HepG2 (cell line): ENCODE measurements around the gene SLC35B4.

Experiments
- ETV6 ChIP-seq: sonication (generic); formaldehyde crosslinking; conservative IDR thresholded peaks from 2 replicates; pipeline ENCODE4 v1.4.0; 2020; ENCODE audit warnings: missing genetic modification reagents
- EZH2 ChIP-seq: conservative IDR thresholded peaks from 2 replicates; pipeline ENCODE4 v1.6.1; 2012; ENCODE audit warnings: mild to moderate bottlenecking, low read depth, low read length, moderate library complexity
- JUN ChIP-seq: sonication (generic); formaldehyde crosslinking; IDR thresholded peaks from 2 replicates; pipeline ENCODE4 v1.4.0; 2020; ENCODE audit warnings: mild to moderate bottlenecking, missing genetic modification reagents
- MATR3 ChIP-seq: sonication (generic); formaldehyde crosslinking; IDR thresholded peaks from 2 replicates; pipeline ENCODE4 v1.4.0; 2020; ENCODE audit warnings: missing genetic modification reagents
- NPAS2 ChIP-seq: sonication (generic); formaldehyde crosslinking; IDR thresholded peaks from 2 replicates; pipeline ENCODE4 v1.8.0; 2022; ENCODE audit warnings: mild to moderate bottlenecking, missing genetic modification reagents, borderline replicate concordance
- POLR2AphosphoS5 ChIP-seq: IDR thresholded peaks from 2 replicates; pipeline ENCODE4 v1.6.1; 2012; ENCODE audit warnings: low read depth, low read length
- ZBTB10 ChIP-seq: sonication (generic); formaldehyde crosslinking; IDR thresholded peaks from 2 replicates; pipeline ENCODE4 v1.4.0; 2020; ENCODE audit warnings: missing genetic modification reagents, borderline replicate concordance
- ZBTB20 ChIP-seq: sonication (generic); formaldehyde crosslinking; IDR thresholded peaks from 2 replicates; pipeline ENCODE4 v1.8.1; 2023; ENCODE audit warnings: missing genetic modification reagents, low read depth, mild to moderate bottlenecking, borderline replicate concordance
- ZBTB49 ChIP-seq: sonication (generic); formaldehyde crosslinking; IDR thresholded peaks from 2 replicates; pipeline ENCODE4 v1.4.0; 2020; ENCODE audit warnings: missing genetic modification reagents, borderline replicate concordance
- ZGPAT ChIP-seq: IDR thresholded peaks from 2 replicates; pipeline ENCODE4 v1.6.1; 2016; ENCODE audit warnings: mild to moderate bottlenecking
- ZNF512B ChIP-seq: sonication (generic); formaldehyde crosslinking; IDR thresholded peaks from 2 replicates; pipeline ENCODE4 v1.5.1; 2020; ENCODE audit warnings: missing genetic modification reagents, mild to moderate bottlenecking, borderline replicate concordance
- ZNF530 ChIP-seq: sonication (generic); formaldehyde crosslinking; IDR thresholded peaks from 2 replicates; pipeline ENCODE4 v1.5.0; 2020; ENCODE audit warnings: low read depth, mild to moderate bottlenecking, missing genetic modification reagents
- ZZZ3 ChIP-seq: sonication (generic); formaldehyde crosslinking; IDR thresholded peaks from 2 replicates; pipeline ENCODE4 v1.4.0; 2020; ENCODE audit warnings: missing genetic modification reagents, mild to moderate bottlenecking, borderline replicate concordance

GRCh38 chr7:134278502-134279153 is 38.1 kb downstream of the SLC35B4 start:
- TF ChIP-seq ZNF530 (CRISPR knock-in tag) (no peak), ZBTB49 (CRISPR knock-in tag) (no peak), ZZZ3 (CRISPR knock-in tag) (no peak), EZH2 (no peak), ETV6 (CRISPR knock-in tag) (no peak), ZBTB20 (CRISPR knock-in tag) (no peak), JUN (CRISPR knock-in tag) (no peak), NPAS2 (no peak), ZBTB10 (CRISPR knock-in tag) (no peak), ZGPAT (CRISPR knock-in tag) (no peak), POLR2AphosphoS5 (no peak), MATR3 (no peak), ZNF512B (CRISPR knock-in tag) (no peak)
